Lower leg skin (tissue), 3 donors: Measurements from ENCODE around the gene DDX10.

ENCODE experiments used
- CTCF ChIP-seq, 3 donors: fragments of 450-650 bp; IDR thresholded peaks; one replicate each; pipeline ENCODE4 v1.5.1; 2016; ENCODE audit warnings: antibody characterized with exemption in 3 of 3, mild to moderate bottlenecking in 3 of 3, moderate library complexity in 2 of 3
- POLR2A ChIP-seq, 2 donors: fragments of 450-650 bp; IDR thresholded peaks; one replicate each; pipeline ENCODE4 v1.6.1; 2016 to 2017; ENCODE audit warnings: antibody characterized with exemption in 2 of 2, mild to moderate bottlenecking in 1 of 2, moderate library complexity in 1 of 2

GRCh38 chr11:108901359-108901758 lies 236.5 kb downstream of the DDX10 start:
- no peak for TF ChIP-seq CTCF (IDR thresholded peaks at IDR 0.05)
- no peak for TF ChIP-seq POLR2A (IDR thresholded peaks at IDR 0.05)
